ENCODE measurements around the gene INPP5A.
A peak's percentile ranks its signal among the peaks of the same experiment; 100 is the strongest.
"Not testable (repeated sequence)": the region's sequence is repeated elsewhere in the genome, so short reads cannot be mapped to it uniquely, and the experiment has no call there.

Gene INPP5A

DNA sequence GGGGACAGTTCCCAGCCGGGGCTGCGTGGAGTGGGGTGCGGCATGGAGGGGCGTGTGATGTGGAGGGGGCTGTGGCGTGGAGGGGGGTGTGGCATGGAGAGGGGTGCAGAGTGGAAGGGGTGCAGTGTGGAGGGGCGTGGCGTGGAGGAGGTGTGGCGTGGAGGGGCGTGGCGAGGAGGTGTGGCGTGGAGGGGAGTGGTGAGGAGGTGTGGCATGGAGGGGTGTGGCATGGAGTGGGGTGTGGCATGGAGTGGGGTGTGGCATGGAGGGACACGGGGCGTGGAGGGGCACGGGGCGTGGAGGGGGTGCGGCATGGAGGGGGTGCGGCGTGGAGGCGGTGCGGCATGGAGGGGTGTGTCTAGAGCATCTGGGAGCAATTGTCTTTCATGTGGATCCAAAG lies 214.8 kb downstream of the INPP5A start:
- no peak for DNase-seq

GRCh38 chr10:132752961-132753360 lies 215.4 kb downstream of the INPP5A start:
- no peak for DNase-seq

- DNase-seq = no peak
These were observed 216.0 kb downstream of the INPP5A start for GRCh38 chr10:132753596-132753995.

GRCh38 chr10:132754071-132754470 lies 216.5 kb downstream of the INPP5A start:
- no peak for DNase-seq

GRCh38 chr10:132755166-132755711 lies 217.7 kb downstream of the INPP5A start:
- DNase-seq = no peak

- no peak for DNase-seq
These were observed 219.0 kb downstream of the INPP5A start for GRCh38 chr10:132756591-132756990.

DNA sequence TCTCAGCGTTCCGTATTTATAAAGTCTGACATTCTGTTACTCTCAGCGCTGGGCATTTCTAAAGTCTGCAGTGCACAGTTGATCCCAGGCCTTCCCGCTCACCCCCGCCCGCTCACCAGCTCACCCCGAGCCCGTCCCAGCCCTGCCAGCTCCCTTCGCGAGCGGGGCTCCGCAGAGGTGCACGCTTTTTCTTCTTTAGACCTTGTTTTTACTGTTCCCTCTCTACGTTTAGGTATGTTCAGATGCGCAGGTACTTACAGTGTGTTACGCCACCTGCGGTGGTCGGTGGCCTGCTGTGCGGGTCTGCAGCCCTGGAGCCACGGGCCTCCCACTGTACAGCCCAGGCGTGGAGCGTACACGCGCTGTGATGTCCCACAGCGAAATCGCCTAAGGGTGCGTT lies 219.6 kb downstream of the INPP5A start:
- no peak for DNase-seq

DNA sequence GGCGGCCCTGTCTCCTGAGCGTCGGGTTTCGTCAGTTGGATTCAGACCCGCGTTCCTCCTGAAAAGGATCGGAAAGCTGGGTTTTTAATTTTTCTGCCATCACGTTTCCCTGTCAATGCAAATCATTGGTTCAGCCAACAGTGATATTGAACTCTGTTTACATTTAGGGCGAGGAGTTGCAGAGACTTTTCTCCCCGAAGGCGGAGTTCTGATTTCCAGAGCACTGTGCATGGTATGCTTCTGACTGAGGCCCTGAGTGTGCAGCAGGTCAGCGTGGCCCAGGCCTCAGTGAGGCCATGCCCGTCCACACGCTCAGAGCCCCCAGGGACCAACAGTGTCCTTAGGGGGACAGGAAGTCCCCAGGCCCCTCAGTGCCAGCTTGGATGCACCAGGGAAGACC lies 221.3 kb downstream of the INPP5A start:
- DNase-seq = no peak

DNA sequence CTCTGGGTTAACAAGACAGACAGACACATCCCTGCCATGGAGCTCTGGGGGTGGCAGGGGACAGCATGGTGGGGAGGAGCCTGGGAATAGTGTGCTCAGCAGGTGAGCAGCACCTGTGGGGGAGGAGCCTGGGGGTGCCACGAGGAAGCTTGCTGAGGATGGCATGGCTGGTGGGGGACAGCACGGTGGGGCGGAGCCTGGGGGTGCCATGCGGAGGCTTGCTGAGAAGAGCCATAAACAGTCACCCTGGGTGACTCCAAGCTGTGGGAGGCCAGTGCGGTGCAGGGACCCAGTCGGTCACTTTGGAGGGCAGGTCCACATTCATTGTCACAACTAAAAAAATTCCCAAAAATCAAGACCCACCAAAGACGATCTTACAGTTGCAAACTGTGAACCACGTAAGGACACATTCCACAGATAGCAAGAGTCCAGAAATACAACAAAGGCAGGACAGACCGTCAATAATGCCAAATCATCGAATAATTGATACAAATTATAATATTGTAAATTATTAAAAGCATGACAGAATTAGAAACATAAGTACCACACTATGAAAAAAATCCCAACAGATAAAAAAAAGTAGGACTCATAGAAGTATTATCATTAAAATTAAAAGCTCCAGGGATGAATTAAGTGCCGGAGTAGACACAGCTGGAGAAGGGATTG lies 223.9 kb downstream of the INPP5A start:
- DNase-seq = no peak

GRCh38 chr10:132762267-132762666 lies 224.7 kb downstream of the INPP5A start:
- no peak for DNase-seq

- no peak for DNase-seq
These were observed 226.0 kb downstream of the INPP5A start for GRCh38 chr10:132763545-132763944.

DNA sequence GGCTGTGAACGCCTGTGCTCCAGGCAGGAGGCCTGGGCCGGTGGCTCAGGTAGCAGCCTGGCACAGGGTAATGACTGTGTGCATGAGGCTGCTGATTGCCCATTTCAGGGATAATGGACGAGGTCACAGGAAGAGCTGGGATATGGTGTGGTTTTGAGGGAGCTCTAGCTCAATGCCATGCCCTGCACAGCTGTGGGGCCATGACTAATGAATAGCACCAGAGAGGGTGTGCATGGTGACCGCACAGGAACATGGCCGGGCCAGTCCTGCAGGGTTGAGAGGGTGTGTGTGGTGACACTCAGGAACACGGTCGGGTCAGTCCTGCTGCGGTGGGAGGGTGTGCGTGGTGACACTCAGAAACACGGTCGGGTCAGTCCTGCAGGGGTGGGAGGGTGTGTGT lies 226.5 kb downstream of the INPP5A start:
- no peak for DNase-seq

- DNase-seq = no peak
These were observed 227.8 kb downstream of the INPP5A start for GRCh38 chr10:132765435-132765834.

GRCh38 chr10:132766291-132766690 lies 228.7 kb downstream of the INPP5A start:
- DNase-seq = no peak

- no peak for DNase-seq
These were observed 231.0 kb downstream of the INPP5A start for GRCh38 chr10:132768346-132769248.

- no peak for DNase-seq
These were observed 232.8 kb downstream of the INPP5A start for GRCh38 chr10:132770061-132771021.

DNA sequence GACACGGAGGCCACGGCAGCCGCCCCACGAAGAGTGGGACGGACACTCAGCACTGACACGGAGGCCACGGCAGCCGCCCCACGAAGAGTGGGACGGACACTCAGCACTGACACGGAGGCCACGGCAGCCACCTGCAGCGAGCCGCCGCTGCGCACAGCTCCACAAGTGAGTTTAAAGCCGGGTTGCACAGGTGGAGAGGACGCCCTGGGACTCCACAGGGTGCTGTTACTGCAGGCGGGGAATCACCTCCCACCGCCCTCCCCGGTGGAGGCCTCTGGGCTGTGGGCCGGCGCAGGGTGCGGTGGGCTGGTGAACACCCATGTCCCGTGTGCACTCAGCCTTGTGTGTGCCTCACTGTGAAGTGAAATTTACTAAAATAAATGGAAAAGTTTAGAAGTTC lies 235.2 kb downstream of the INPP5A start:
- not testable (repeated sequence) for DNase-seq

- DNase-seq = peak; percentile 37
These were observed 236.8 kb downstream of the INPP5A start for GRCh38 chr10:132774181-132774901.

DNA sequence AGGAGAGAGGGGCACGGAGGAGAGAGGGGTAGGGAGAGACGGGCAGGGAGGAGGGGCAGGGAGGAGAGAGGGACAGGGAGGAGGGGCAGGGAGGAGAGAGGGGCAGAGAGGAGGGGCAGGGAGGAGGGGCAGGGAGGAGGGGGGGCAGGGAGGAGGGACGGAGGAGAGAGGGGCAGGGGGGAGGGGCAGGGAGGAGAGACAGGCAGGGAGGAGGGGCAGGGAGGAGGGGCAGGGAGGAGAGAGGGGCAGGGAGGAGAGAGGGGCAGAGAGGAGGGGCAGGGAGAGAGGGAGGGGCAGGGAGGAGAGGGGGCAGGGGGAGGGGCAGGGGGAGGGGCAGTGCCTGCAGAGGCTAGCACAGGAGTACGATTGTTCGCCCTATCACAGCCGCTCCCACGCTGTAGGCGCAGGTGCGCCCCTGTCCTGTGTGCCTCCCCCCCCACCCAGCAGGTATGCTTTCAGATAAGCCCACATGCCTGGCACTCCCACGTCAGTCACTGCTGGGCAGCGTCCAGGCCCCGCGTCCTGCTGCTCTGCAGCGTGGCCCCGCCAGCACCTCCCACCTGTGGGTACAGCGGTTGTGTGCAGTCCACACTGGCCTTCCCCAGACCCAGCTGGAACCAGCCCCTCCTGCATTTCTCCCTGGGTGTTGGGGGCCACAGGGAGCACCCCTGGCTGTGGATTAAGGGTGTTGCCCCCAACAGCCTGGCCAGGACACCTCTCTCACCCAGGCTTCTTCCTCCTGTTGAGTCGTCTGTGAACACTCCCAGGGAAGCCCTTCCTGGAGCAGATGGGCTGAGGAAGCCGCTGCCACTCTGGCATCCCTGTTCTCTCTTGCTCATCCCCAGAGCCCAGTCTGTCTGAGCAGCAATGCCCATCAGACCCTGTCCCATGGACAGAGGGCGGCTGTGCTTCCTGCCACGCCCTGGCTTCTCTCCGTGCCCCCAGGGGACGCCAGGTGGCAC lies 237.6 kb downstream of the INPP5A start:
- DNase-seq = peak; percentile 96

DNA sequence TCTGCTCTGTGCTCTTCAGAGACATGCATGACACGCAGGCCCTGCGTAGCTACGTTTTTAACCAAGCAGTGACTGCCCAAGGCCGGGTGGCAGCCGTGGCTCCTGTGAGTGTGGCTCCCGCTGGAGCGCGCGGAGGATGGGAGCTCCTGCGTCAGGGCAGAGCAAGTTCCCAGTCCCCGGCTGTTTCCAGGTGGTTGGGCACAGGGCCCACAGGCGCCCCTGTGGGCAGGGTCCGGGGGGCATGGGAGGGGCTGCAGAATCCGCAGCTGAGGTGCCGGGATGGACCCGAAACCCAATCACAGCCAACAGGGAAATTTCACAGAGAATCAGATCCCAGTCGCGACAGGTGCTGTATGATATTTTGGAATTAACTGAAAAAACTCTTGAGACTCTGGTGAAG lies 238.6 kb downstream of the INPP5A start:
- no peak for DNase-seq

GRCh38 chr10:132776821-132777220 lies 239.2 kb downstream of the INPP5A start:
- no peak for DNase-seq

All from fibroblast of skin of right quadriceps (primary cell).